NCI-H2227 treated with DMSO at 0.1 percent for 48 hours (cell line): ENCODE measurements around the gene CCDC34.
"Not testable (repeated sequence)": the region's sequence is repeated elsewhere in the genome, so short reads cannot be mapped to it uniquely, and the experiment has no call there.

Experiments
- DNase-seq: peaks from one replicate; lab custom pipeline; 2025; lab: John Stamatoyannopoulos, UW

Gene CCDC34

DNA sequence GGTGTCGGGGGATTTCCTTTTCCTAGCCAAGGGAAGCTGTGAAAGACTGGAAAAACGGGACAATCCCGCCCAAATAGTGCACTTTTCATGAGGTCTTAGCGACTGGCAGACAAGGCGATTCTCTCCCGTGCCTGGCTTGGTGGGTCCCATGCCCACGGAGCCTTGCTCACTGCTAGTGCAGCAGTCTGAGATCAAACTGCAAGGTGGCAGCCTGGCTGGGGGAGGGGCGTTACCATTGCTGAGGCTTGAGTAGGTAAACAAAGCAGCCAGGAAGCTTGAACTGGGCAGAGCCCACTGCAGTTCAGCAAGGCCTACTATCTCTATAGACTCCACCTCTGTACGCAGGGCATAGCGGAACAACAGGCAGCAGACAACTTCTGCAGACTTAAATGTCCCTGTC is 41.7 kb downstream of the CCDC34 start:
- not testable (repeated sequence) for DNase-seq

DNA sequence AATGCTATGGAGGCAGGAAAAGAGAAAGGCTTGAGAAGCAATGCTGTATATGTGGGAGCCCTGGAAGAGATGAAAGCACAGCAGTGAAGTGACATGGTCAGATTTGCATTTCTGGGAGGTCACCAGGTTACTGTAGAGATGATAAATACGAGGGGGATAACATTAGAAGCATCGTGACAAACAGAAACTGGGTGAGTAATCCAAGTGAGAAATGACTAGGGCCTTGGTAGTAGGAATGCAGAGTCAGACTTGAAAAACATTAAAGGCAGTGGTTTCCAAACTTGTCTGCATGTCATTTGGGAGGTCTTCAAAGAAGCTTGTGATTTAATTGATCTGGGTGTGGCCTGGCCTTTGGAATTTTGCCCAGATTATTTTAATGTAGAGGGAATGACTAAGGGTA is 43.9 kb downstream of the CCDC34 start:
- no peak for DNase-seq

DNA sequence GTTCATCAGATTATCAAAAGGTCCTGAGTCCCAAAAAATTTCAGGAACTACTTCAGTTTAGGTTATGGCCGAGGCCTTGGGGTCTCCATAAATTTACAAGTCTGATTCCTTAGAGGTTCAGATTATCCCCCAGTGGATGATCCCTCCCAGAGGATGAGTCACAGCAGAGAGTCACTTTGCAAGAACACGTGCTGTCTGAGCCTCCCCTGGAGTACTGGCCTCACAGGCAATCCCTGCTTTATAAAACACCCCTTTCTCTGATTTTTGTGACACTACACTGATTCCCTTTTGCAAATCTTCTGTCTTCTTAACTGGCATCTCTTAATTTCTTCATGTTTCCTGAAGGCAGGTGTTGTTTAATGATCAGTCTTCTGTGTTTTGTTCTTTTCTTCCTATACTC is 45.3 kb downstream of the CCDC34 start:
- DNase-seq = no peak

DNA sequence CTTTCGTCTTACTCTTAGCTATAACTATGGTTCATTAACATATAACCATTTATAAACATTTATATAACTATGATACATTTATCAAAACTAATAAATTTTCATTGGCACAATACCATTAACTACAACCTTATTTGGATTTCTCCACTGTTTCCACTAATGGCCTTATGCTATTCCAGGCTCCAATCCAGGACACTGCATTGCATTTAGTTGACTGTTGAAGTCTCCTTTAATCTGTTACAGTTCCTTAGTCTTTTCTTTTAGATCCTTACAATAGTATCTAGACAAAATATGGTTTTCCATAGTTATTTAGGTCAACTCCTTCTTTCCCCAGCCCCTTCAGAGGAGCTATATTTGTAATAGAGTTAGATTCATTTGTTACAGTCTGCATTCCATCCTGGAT is 47.2 kb downstream of the CCDC34 start:
- DNase-seq = no peak

DNA sequence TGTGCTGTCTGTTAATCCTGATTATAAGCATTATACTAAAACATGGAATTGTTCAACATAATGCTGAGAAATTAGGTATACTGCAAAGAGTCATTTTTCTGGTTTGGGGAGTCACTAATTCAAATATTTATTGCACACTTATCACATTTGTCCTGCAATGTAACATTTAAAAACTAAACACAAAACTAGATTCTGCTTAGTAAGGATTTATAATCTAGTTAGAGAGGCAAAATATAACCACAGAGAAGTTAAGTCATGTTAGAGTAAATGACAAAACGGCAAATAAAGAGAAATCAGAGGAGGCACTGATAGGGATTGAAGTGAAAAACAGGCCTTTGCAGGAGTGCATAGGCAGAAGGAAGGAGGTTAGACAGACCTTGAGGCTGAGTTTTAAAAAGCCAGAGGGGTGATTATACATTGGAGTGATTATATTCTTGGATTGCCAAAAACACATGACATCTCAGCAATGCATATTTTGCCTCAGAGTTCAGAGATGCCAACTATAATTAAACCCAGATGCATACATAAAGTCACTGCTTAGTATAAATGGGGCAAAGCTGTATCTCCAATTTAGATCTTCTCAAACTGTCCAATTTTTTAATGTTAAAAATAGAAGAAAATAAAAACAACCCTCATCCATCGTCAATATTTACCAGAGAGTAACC is 49.7 kb downstream of the CCDC34 start:
- no peak for DNase-seq

DNA sequence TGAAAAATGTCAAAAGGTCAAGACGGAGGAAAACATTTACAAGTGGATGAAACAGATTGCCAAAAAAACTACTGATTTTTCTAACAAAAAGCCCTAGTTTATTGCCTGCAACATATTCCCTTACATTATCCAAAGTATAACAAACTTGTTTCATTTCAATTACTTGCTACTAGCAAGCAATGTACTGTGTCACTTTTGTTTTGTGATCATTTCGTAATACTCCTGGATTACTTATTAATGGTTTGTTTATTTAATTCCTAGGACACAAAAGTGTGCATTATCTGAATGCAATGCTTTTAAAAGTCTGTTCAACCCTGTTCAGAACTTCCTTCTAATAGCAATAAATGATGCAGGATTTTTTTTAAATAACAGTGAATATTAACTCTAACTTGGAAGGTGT is 50.9 kb downstream of the CCDC34 start:
- DNase-seq = no peak

DNA sequence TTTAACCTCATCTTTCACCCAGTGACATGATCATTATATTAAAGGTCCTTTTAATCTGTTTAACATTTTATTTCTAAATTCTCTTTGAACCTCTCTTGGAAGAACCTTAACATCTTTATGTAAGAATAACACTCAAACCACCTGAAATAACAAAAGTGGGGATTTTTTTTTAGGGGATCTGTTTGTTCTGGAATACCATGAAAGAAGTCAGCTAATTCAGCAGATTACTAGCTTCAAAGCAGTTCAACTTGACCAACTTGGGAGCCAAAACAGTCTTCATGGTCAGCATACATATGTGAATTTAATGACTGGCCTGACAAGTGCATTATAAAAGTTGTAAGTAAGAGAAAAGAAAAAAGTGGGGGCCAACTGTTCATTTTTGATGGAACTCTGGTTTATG is 52.3 kb downstream of the CCDC34 start:
- DNase-seq = no peak

DNA sequence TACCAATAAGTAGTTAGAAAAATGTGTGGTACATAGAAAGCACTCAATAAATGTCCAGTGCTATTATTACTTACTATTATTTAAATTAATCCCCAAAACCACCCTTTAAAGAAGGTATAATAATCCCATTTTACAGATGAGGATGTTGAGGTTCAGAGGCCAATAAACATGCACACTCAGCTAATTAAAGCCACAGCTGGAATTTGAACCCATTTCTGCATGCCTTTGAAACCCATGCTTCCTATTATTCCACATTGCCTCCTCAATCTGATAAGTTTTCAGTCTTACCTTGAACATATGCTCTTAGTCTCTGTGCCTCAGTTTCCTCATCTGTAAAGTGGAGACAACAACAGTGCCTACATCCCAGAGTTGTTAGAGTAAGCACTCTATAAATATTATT is 52.8 kb downstream of the CCDC34 start:
- DNase-seq = no peak

DNA sequence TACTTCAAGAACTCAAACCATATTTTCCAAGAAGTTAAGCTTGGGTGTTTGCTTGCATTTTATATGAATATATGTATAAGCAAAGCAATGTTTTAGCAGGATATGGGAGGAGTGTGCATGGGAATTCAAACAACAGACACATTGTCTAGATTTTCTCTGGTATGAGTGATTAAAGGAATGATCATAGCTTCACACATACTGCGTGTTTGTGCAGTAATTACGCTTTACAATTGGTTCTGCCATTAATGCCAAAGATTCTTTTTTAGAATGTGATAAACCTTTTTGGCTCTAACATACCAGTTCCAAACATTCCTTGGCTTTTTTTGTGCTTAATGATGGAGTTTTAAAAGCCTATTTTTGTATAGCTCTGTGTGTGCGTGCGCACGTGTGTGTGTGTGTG is 54.0 kb downstream of the CCDC34 start:
- DNase-seq = no peak

DNA sequence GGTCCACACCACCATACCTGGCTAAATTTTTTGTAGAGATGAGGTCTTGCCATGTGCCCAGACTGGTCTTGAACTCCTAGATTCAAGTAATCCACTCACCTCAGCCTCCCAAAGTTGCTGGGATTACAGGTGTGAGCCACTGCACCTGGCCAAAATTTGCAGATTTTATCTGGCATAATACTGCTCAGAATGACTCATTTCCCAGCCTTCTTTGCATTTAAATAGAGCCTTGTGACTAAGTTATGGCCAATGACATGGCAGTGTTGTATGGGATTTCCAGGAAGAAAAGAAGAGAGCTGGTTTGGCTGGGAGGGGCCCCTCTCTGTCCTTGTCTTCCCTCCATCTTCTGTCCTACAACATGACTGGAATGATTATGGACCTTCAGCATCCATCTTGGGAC is 55.8 kb downstream of the CCDC34 start:
- DNase-seq = no peak

DNA sequence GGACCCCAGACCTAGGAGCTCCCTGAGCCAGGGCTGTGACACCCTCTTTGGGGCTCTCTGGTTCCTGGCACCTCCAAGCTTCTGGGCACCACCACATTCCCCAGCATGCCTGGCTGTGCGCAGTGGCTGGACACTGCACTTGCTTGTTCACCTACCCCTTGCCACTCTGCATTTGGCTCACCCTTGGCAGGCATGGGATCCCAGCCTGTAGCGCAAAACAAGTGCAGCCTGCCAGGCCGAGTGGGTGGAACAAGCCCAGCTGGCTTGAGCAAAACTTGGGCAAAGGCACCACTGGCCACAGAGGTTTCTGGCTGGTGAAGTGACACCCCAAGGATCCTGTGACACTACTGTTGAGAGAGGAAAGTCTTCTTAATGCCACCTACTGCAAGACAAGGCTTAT is 57.3 kb downstream of the CCDC34 start:
- DNase-seq = no peak

DNA sequence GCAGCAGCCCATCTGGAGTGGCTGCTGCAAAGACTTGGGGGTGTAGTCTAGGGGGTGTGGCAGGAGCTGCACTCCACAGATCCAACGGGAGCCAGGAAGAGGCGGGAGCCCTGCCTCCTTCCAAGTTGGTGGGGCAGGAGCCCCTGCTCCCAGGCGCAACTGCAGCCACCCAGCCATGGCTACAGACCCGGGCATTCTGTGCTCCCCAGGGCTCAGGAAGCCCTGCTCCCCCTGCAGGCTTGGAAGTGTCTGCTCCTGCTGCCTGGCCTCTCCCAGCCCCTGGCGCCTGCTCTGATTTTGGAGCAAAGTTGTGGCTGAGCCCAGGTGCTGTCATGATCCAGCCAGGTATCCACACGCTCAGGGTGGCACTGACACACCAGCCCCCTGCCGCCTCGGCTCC is 58.5 kb downstream of the CCDC34 start:
- no peak for DNase-seq

DNA sequence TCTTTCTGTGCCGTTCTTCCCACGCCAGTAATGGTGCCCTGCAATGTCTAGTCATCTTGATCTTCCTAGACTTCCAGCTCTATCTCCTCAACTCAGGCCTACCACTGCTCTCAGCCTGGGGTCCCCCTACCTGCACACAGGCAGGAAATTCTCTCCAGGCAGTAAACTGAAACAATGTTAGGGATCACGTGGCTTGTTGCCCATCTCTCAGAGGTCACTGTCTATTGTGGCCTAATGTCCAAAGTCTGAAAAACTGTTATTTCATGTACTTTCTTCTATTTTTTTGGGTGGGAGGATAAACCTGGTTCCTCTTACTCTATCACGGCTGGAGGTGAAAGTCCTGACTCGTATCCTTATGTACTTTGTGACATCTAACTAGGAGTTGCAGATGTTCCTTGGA is 59.1 kb downstream of the CCDC34 start:
- no peak for DNase-seq

DNA sequence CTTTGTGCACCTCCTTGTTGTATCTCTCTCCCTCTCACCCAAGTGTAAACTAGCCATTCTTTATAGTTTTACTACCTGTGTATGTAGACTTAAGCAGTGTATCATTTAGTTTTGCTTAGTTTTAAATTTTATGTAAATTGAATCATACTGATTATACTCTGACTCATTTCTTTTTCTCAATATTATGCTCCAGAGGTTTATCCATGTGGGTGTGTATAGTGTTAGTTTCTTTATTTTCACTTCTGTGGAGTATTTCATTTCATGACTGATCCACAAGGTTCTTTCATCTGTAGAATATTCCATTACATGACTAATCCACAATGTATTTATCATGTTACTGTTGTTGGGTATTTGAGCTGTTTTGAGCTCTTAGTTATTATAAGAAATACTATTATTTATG is 62.0 kb downstream of the CCDC34 start:
- DNase-seq = no peak

DNA sequence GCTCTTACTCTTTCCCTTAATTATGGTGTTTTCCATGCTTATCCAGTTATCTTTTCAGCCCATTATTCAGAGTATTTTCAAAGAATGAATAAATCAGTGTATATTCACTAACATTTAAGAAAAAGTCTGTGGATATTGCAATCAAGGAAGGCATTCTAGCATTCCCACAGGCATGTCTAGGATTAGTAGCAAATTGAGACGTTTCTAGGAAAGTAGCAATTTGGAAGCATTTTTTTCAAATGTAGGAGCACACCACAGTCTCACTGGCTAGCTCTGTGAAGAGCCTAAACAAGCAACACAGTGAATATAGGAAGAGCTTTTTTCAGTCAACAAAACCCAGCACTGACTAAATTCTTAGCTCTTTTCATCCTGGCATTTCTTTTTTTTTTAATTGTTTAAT is 65.4 kb downstream of the CCDC34 start:
- DNase-seq = no peak

DNA sequence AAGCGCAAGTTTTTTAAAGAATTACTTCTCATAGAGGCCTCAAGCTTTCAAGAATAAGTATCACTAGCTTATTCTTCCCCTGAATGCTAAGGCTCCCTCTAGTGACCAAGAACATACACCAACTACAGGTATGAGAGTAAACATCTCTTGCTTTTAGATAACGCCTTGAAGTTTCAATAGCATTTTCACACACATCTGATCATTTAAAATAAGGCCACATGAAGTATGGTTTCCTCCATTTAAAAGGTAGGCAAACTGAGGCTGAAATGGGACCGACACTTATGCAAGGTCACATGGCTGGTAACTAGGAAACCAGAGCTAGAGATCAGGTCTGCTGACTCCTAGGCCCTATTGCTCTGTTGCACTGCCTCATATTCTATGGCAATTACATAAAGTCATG is 66.5 kb downstream of the CCDC34 start:
- peak; percentile 56 for DNase-seq

DNA sequence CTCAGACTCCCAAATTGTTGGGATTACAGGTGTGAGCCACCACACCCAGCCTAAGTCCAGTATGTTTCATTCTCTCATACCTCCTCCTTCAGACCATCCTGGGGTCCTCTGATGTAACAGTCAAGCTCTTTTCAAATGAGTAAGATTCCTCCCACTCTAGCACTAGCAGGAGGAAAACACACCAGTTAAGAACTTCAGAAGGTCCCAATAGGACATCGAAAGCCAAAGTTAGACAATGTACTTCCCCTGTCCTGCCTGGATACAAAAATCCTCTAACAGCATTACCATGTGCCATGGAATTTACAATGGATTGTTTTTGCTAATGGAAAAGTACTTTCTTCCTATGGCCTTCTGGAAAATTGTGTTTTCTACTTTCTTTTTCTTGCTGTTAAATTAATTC is 67.1 kb downstream of the CCDC34 start:
- DNase-seq = no peak

DNA sequence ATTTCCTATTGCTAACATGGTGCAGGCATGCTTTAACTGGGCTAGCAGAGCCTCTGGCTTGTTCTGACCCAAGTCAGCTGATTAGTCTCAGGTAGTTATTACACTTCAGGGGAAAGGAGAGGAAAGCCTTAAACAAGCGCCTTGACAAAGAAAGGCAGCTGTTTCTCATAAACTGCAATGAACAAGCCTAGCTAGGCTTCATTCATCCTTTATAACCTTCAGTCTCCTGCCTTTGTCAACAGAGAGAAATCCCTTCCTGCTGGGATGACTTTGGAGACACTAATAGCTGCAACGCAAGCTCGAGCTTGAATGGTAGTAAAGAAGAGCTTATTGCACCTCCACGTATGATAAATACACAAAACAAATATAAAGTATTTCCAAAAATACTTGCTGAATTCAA is 68.4 kb downstream of the CCDC34 start:
- peak; percentile 51 for DNase-seq

DNA sequence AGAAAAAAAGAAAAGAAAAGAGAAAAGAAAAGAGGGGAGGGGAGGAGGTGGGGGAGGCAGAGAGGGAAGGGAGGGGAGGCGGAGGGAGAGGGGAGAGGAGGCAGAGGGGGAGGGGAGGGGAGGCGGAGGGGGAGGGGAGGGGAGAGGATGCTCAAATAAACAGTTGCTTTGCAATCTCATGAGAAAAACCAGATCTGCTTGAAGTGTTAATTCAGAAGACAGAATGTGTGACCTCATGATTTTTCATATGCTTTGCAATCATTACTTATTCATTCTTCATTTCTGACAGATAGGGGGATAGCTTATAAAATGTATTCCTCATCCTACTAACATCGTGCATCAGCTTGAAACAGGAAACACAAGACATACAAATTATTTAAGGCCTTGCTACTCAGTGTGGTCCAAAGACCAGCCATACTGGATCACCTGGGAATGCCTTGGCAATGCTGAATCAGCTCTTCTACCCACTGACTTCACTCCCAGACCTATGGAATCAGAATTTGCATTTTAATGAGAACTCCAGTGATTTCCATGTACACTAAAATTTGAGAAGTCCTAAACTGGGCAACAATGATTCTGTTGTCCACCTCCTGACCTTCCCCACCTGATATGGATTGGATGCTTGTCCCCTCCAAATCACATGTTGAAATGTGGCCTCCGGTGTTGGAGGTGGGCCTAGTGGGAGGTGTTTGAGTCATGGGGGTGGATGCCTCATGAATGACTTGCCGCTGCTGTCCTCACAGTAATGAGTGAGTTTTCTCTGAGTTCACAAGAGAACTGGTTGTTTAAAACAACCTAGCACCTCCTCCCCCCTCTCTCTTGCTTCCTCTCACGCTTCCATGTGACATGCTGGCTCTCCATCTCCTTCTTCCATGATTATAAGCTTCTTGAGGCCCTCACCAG is 69.2 kb downstream of the CCDC34 start:
- peak; percentile 30 for DNase-seq

DNA sequence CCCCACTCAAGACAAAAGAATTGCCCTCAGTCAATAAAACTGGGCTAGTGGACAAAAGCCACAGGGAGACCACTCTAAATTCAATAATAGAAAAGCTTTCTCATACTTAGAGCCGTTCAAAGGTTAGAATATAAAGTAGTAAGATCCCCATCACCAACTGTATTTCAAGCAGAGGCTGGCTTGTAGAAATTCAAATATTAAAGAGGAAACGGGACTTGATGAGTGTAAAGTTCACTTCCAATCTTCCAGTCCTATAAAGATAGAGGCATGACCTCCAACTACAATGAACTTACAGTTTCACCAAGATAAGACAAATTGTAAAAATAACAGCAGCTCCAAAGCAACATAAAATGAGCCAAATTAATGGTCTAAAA is 70.4 kb downstream of the CCDC34 start:
- no peak for DNase-seq

DNA sequence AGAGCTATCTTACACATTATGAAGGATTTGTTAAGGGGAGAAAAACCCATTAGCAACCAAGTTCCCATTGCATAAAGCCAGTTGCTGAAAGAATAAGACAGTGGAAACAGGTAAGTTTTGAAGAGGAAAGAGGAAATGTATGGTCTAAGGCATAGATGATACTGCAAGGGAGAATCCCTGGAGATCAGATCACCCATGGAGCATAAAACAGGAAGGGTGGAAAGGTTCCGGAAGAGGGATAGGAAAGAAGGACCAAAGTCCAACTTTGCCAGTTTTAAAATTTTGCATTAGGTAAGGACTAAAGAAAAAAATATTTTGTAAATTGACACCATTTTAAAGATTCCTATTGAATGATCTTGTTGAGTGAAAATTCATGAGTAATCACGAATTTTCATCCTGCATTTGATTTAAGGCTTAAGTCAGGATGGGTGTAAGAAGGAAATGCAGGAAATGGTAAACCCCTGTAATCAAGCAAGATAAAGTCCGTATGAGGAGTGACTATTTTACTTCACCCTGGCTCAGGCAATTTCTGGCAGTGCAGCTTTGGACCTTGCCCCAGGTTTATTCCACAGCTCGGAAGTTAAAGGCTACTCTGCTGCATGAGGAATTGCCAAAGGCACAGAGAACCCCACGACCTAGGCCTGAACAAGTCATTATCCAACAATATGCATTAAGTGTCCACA is 70.9 kb downstream of the CCDC34 start:
- DNase-seq = no peak

DNA sequence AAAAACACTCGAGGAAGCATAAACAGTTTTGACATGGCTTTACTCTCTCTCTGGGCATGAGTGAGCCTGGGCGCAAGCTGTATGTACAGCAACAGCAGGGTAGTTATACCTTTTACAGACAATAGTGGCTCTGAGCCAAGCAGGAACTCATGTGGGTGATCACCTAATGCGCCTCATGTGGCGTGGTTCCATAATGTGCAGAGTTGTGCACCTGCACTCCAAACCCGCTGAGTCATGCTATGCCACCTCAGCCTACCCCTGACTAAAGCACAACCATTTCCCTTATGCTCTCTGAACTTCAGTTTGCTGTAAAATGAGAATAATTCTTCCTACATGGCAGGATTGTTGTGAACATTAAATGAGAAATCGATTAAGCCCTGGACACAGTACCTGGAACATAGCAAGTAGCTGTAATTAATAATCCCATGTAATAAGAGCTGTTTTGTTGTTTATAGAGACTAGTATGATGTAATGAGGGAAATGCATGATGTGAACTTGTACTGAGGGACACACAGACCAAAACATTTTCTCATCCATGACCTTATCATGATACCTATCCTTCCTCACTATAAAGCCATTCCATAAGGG is 71.6 kb downstream of the CCDC34 start:
- DNase-seq = no peak
